Epithelial cell of esophagus (primary cell): ENCODE data around the gene HAO1.
A peak's percentile ranks its signal among the peaks of the same experiment; 100 is the strongest.

ENCODE experiments used
- DNase-seq: peaks from one replicate; pipeline ENCODE4 v3.0.0; 2010; ENCODE audit warnings: low read depth
- H3K4me3 ChIP-seq: 2 replicates; pipeline ENCODE4 v1.5.1; 2011; ENCODE audit warnings: mild to moderate bottlenecking, low read length, control low read depth
- CTCF ChIP-seq: IDR thresholded peaks from 2 replicates; pipeline ENCODE4 v1.5.1; 2011; ENCODE audit warnings: low read depth, mild to moderate bottlenecking, low read length, control low read depth, inconsistent platforms; ENCODE audit not compliant: insufficient read depth; ENCODE audit errors: missing control alignments

Gene HAO1

DNA sequence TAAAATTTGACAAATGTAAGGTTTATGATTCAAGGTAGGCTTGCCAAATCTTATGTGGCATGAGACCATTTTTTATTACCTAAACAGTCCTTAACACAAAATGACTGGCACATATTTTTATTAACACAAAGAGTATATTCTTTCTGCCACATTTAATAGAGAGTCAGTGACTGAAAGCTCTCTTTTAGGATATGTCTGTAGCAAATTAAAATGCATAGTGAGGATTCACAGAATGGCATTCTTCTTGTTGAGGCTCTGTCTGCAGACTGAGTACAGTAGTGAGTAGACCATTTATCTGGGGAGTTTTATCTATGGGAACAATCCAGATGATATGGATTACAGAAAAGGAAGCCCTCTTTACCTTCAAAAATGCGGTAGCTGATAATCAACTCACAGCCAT is 56.5 kb downstream of the HAO1 start:
- no peak for TF ChIP-seq CTCF
- H3K4me3 ChIP-seq = no peak overlapping the region
- DNase-seq = no peak

DNA sequence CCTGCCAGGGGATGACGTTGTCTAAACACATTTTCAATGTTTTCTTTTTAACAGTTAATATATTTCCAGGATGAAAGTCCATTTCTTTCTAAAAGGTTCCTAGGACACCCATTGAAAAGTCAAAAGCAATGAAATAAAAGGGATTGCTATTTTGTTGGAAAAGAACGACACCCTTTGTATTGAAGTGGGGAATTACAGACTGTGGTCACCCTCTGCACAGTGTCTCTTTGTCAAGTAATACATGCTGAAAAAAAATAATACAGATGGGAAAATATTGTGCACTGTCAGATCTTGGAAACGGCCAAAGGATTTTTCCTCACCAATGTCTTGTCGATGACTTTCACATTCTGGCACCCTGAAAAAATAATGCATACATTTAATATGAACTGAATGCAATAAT is 56.9 kb downstream of the HAO1 start:
- DNase-seq = no peak
- TF ChIP-seq CTCF = no peak
- H3K4me3 ChIP-seq = no peak overlapping the region

DNA sequence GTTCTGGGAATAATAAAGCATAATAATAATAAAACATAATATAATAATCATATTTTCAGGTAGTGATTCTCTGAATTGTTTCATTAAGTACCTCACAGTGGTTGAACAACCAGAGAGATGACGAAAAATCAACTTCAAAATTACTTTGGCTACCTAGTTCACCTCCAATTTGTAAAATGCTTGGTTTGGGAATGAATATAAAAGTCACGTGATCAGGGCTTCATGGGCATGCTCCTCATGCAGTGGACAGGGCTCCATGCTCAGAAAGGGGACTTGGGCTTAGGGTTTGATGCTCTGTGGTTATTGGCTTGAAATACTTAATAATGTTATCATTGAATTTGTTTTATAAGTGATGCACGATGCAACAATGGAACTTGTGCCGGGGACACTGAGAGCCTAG is 58.2 kb downstream of the HAO1 start:
- no peak for DNase-seq
- no peak overlapping the region for H3K4me3 ChIP-seq
- TF ChIP-seq CTCF = no peak

- DNase-seq = no peak
- H3K4me3 ChIP-seq = no peak overlapping the region
- no peak for TF ChIP-seq CTCF
These were observed 58.7 kb downstream of the HAO1 start for GRCh38 chr20:7881551-7881950.

GRCh38 chr20:7879883-7880282 is 60.4 kb downstream of the HAO1 start:
- peak; percentile 10 for DNase-seq
- TF ChIP-seq CTCF = no peak
- no peak overlapping the region for H3K4me3 ChIP-seq

DNA sequence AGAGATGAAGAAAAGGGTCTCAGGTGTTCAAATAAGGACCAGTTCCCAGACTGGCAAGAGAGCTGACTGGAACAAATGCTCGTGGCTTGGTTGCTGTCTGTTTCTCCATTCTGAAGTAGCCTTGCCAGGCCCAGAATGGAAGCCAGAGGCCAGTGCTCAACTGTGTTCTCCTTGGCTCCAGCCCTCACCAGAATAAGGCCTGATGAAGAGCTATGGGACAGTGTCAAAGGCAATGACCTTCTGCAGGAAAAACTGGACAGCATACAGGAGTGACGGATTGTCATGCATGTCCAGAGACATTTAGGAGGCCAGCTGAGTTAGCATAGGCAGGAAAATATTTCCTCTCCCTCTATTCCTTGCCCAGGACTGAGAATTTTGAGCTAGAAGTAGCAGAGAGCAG is 72.2 kb downstream of the HAO1 start:
- H3K4me3 ChIP-seq = no peak overlapping the region
- DNase-seq = no peak
- TF ChIP-seq CTCF = no peak

DNA sequence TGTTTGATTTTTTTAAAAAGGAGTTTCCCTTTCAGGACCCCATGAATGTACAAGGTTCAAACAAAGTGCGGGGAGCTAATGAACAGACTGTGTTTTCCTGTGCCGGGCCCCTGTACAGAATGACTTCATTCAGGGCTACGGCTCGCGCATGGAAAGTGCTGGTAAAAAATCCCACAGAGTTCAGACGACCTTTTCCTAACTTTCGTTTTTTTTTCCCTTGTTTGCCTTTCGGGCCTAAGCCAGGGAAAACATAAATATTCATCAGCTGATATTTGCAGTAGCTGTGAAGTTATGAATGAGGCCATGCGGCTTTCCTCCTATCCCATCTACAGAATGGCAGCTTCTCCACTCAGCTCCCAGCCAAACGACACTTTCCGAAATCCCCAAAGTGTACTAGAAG is 74.0 kb downstream of the HAO1 start:
- TF ChIP-seq CTCF = no peak
- no peak for DNase-seq
- no peak overlapping the region for H3K4me3 ChIP-seq
